Transverse colon (tissue), 4 donors: Measurements from ENCODE around the gene TPCN2. TPM values are rescaled to one million over a fixed set of nuclear protein-coding genes. Genes with fewer than 3 reads are reported as not detected.

Experiments
- DNase-seq: peaks from one replicate; pipeline ENCODE4 v3.0.0-alpha.2; 2019
- H3K27ac ChIP-seq, 4 donors: fragments of 200-600 bp; sonication (generic); 2 replicates each; pipeline ENCODE4 v1.5.1; 2016 to 2018; ENCODE audit warnings: inconsistent platforms in 4 of 4
- H3K27me3 ChIP-seq: fragments of 200-600 bp; sonication (generic); 2 replicates; pipeline ENCODE4 v1.5.1; 2017; ENCODE audit warnings: inconsistent platforms
- H3K36me3 ChIP-seq, 4 donors: fragments of 200-600 bp; sonication (generic); 2 replicates each; pipeline ENCODE4 v1.5.1; 2017 to 2019; ENCODE audit warnings: inconsistent platforms in 4 of 4
- H3K4me1 ChIP-seq, 4 donors: fragments of 200-600 bp; sonication (generic); 2 replicates each; pipeline ENCODE4 v1.5.1; 2017 to 2020; ENCODE audit warnings: inconsistent platforms in 4 of 4
- H3K4me3 ChIP-seq, 4 donors: fragments of 200-600 bp; sonication (generic); 1 replicate in 1 of 4; 2 replicates in 3 of 4; pipeline versions ENCODE4 v1.5.1 to v1.6.1; 2017 to 2019; ENCODE audit warnings: inconsistent platforms in 4 of 4
- H3K9me3 ChIP-seq, 2 donors: fragments of 200-600 bp; sonication (generic); 2 replicates each; pipeline ENCODE4 v1.5.1; 2017 to 2019; ENCODE audit warnings: inconsistent platforms in 2 of 2
- CTCF ChIP-seq, 5 experiments: fragments of 200-600 bp in 3 of 5; fragments of 450-650 bp in 2 of 5; sonication (generic) in 3 of 5; IDR thresholded peaks; 1 replicate in 2 of 5; 2 replicates in 3 of 5; pipeline ENCODE4 v1.5.1; 2016 to 2017; ENCODE audit warnings: antibody characterized with exemption in 5 of 5, inconsistent platforms in 3 of 5, mild to moderate bottlenecking in 2 of 5, moderate library complexity in 1 of 5
- EP300 ChIP-seq: sonication (generic); formaldehyde crosslinking; IDR thresholded peaks from one replicate; pipeline ENCODE4 v1.6.1; 2017; ENCODE audit warnings: antibody characterized with exemption, low read depth
- POLR2A ChIP-seq: fragments of 450-650 bp; IDR thresholded peaks from one replicate; pipeline ENCODE4 v1.6.1; 2016; ENCODE audit warnings: antibody characterized with exemption, mild to moderate bottlenecking, moderate library complexity
- POLR2AphosphoS5 ChIP-seq, 3 donors: sonication (generic); formaldehyde crosslinking; IDR thresholded peaks; one replicate each; pipeline ENCODE4 v1.6.1; 2016; ENCODE audit warnings: antibody characterized with exemption in 3 of 3
- WGBS, 2 donors: methylation state at CpG; one replicate each; pipeline ENCODE4 v1.1.5; 2018; ENCODE audit warnings: low coverage in 1 of 2; 5-methylcytosine and 5-hydroxymethylcytosine counted together
- in situ Hi-C, 4 donors: fragments of 200-750 bp; cut with MboI; loops; one replicate each; pipeline versions ENCODE4 v1.15.0 to v1.15.1; 2017; ENCODE audit warnings: low sequenced_read_pairs in 3 of 4, low pct_ligation_motif_present in 1 of 4, low pct_unique_long_range_greater_than_20kb in 1 of 4
- intact Hi-C: fragments of 100-400 bp; cut with DNase I; formaldehyde crosslinking; loops from one replicate; pipeline ENCODE4 v1.15.1; 2023; ENCODE audit warnings: low total_unique reads
- total RNA-seq, 4 donors: library from RNA; depleted of rRNA; stranded (reverse); fragments of >200 nt; gene quantifications; one replicate each; pipeline ENCODE4 v1.1.0, GENCODE V29; 2016

Gene TPCN2
- total RNA-seq, 4 donors from 2014 or later = 16.8 to 25.4 (median 20.7) TPM

- 50% methylated on average over 13 of the region's 16 CpGs; no CpG with 5 or more reads in 1 of the 2 donors for WGBS, 2 donors
- H3K36me3 ChIP-seq = no peaks in the 10 kb centered on the region
- peak overlapping the region; percentile 87 to 98 (median 94) for H3K27ac ChIP-seq
- H3K27me3 ChIP-seq = peaks cover 45% of the 10 kb centered on the region
- no peaks in the 10 kb centered on the region for H3K9me3 ChIP-seq
- intact Hi-C loops (loop anchor here (5.0 kb wide), 2 partner anchors 78 to 82 kb away; no protein-coding TSS in a partner anchor), in situ Hi-C loops (no loop called here)
- no peak for DNase-seq
- peaks cover 29 to 67% (median 38%) of the 10 kb centered on the region in 4 donors for H3K4me1 ChIP-seq
- no peak for TF ChIP-seq CTCF (IDR thresholded peaks at IDR 0.05)
- TF ChIP-seq EP300 = no peak
- TF ChIP-seq POLR2A = no peak
- no peak for TF ChIP-seq POLR2AphosphoS5 (IDR thresholded peaks at IDR 0.05)
- H3K4me3 ChIP-seq = peak overlapping the region in 2 of 4 donors; percentile 47 to 49
These were observed 39.1 kb upstream of the TPCN2 start for GRCh38 chr11:69009441-69010211.

- 30% methylated on average over 7 of the region's 9 CpGs; no CpG with 5 or more reads in 1 of the 2 donors for WGBS, 2 donors
- TF ChIP-seq POLR2A (no peak), POLR2AphosphoS5 (IDR thresholded peaks at IDR 0.05) (no peak), CTCF (IDR thresholded peaks at IDR 0.05) (no peak), EP300 (no peak)
- peaks cover 27 to 68% (median 42%) of the 10 kb centered on the region in 4 donors for H3K4me1 ChIP-seq
- no peak for DNase-seq
- H3K27me3 ChIP-seq = peaks cover 47% of the 10 kb centered on the region
- H3K4me3 ChIP-seq = peak overlapping the region; percentile 34 to 52 (median 48)
- in situ Hi-C loops = no loop called here
- no peaks in the 10 kb centered on the region for H3K36me3 ChIP-seq
- H3K27ac ChIP-seq = peak overlapping the region; percentile 87 to 98 (median 94)
- intact Hi-C loops = loop anchor here (5.0 kb wide), 1 partner anchor 77 kb away; no protein-coding TSS in a partner anchor
- no peaks in the 10 kb centered on the region for H3K9me3 ChIP-seq
These were observed 38.3 kb upstream of the TPCN2 start for GRCh38 chr11:69010361-69010891.

- Histone ChIP-seq H3K27me3 (peaks cover 47% of the 10 kb centered on the region), H3K4me1 (peaks cover 24 to 64% (median 43%) of the 10 kb centered on the region in 4 donors), H3K4me3 (peak overlapping the region; percentile 47 to 66 (median 50)), H3K9me3 (no peaks in the 10 kb centered on the region), H3K27ac (peak overlapping the region; percentile 87 to 98 (median 94)), H3K36me3 (no peaks in the 10 kb centered on the region)
- intact Hi-C loops = loop anchor here (5.0 kb wide), 1 partner anchor 76 kb away; no protein-coding TSS in a partner anchor
- 11% methylated on average over 42 of the region's 43 CpGs; no CpG with 5 or more reads in 1 of the 2 donors for WGBS, 2 donors
- TF ChIP-seq POLR2A (peak; percentile 43), POLR2AphosphoS5 (IDR thresholded peaks at IDR 0.05) (peak; percentile 56 to 75 (median 61)), CTCF (IDR thresholded peaks at IDR 0.05) (no peak)
- in situ Hi-C loops = no loop called here
- DNase-seq = peak; percentile 78
These were observed 37.6 kb upstream of the TPCN2 start for GRCh38 chr11:69010964-69011623.

- peaks cover 47% of the 10 kb centered on the region for H3K27me3 ChIP-seq
- TF ChIP-seq POLR2A = no peak
- TF ChIP-seq CTCF (IDR thresholded peaks at IDR 0.05) = no peak
- TF ChIP-seq POLR2AphosphoS5 (IDR thresholded peaks at IDR 0.05) = no peak
These were observed 37.1 kb upstream of the TPCN2 start for GRCh38 chr11:69011624-69012091.

More at GRCh38 chr11:69011624-69012091, 37.1 kb upstream of the TPCN2 start:
- peak overlapping the region; percentile 87 to 98 (median 94) for H3K27ac ChIP-seq
- intact Hi-C loops (loop anchor here (2.0 to 5.0 kb wide), 2 partner anchors 37 to 76 kb away; partner anchors contain the start of gene TPCN2), in situ Hi-C loops (no loop called here)
- WGBS, 2 donors = 49% methylated on average over 9 of the region's 9 CpGs; no CpG with 5 or more reads in 1 of the 2 donors
- H3K9me3 ChIP-seq = no peaks in the 10 kb centered on the region
- H3K4me1 ChIP-seq = peaks cover 21 to 64% (median 43%) of the 10 kb centered on the region in 4 donors
- DNase-seq = no peak
- no peaks in the 10 kb centered on the region for H3K36me3 ChIP-seq
- H3K4me3 ChIP-seq = peak overlapping the region; percentile 47 to 66 (median 50)
